Loucy (cell line): ENCODE data around the gene PPP2R1A.

Source experiments
- H2AFZ ChIP-seq: fragments of 200-600 bp; sonication (generic); 2 replicates; pipeline ENCODE4 v1.6.0; 2016; ENCODE audit warnings: antibody characterized with exemption, mild to moderate bottlenecking, low read length, moderate library complexity
- H3F3A ChIP-seq: fragments of 200-600 bp; 2 replicates; pipeline ENCODE4 v1.6.0; 2016; ENCODE audit warnings: antibody characterized with exemption, low read depth, mild to moderate bottlenecking
- H3K27me3 ChIP-seq: fragments of 200-600 bp; sonication (generic); 2 replicates; pipeline ENCODE4 v1.6.1; 2014; ENCODE audit warnings: low read length, mild to moderate bottlenecking; ENCODE audit not compliant: insufficient read depth, poor library complexity, severe bottlenecking
- H3K36me3 ChIP-seq: fragments of 200-600 bp; sonication (generic); 2 replicates; pipeline ENCODE4 v1.6.1; 2016; ENCODE audit warnings: low read length; ENCODE audit not compliant: insufficient read depth
- H3K4me1 ChIP-seq: fragments of 200-600 bp; sonication (generic); 2 replicates; pipeline ENCODE4 v1.5.1; 2014; ENCODE audit warnings: low read length, mild to moderate bottlenecking; ENCODE audit not compliant: insufficient read depth, poor library complexity, severe bottlenecking
- H3K4me2 ChIP-seq: fragments of 200-600 bp; sonication (generic); 2 replicates; pipeline ENCODE4 v1.6.0; 2014; ENCODE audit warnings: antibody characterized with exemption, low read length, low read depth, mild to moderate bottlenecking; ENCODE audit not compliant: poor library complexity, severe bottlenecking
- H3K4me3 ChIP-seq: fragments of 200-600 bp; sonication (generic); 2 replicates; pipeline ENCODE4 v1.5.1; 2014; ENCODE audit warnings: low read length, mild to moderate bottlenecking, mixed read lengths; ENCODE audit not compliant: poor library complexity, severe bottlenecking
- H3K79me2 ChIP-seq: fragments of 200-600 bp; sonication (generic); 2 replicates; pipeline ENCODE4 v1.6.1; 2014; ENCODE audit warnings: low read length; ENCODE audit not compliant: insufficient read depth
- H3K9ac ChIP-seq: fragments of 200-600 bp; sonication (generic); 2 replicates; pipeline ENCODE4 v1.6.0; 2014; ENCODE audit warnings: mild to moderate bottlenecking, low read depth, low read length, moderate library complexity; ENCODE audit not compliant: poor library complexity, severe bottlenecking
- H3K9me2 ChIP-seq: fragments of 200-600 bp; sonication (generic); replicated peaks from 2 replicates; pipeline ENCODE4 v1.6.1; 2016; ENCODE audit warnings: low read depth, low read length, mixed read lengths
- H3K9me3 ChIP-seq: fragments of 200-600 bp; sonication (generic); 2 replicates; pipeline ENCODE4 v1.6.1; 2014; ENCODE audit warnings: mild to moderate bottlenecking, antibody characterized with exemption, low read length, low read depth; ENCODE audit not compliant: insufficient read depth
- H4K20me1 ChIP-seq: fragments of 200-600 bp; sonication (generic); 2 replicates; pipeline ENCODE4 v1.6.0; 2014; ENCODE audit warnings: antibody characterized with exemption, low read length, mild to moderate bottlenecking; ENCODE audit not compliant: insufficient read depth, poor library complexity, severe bottlenecking
- EZH2phosphoT487 ChIP-seq: fragments of 200-600 bp; IDR thresholded peaks from 2 replicates; pipeline ENCODE4 v1.6.1; 2018; ENCODE audit warnings: antibody characterized with exemption, mild to moderate bottlenecking, moderate library complexity, borderline replicate concordance
- TF ChIP-seq, protein P1 (sequence below): fragments of 200-600 bp; sonication (generic); conservative IDR thresholded peaks from 2 replicates; pipeline ENCODE4 v1.5.1; 2014; ENCODE audit warnings: mild to moderate bottlenecking, antibody characterized with exemption, low read length

The PPP2R1A gene

DNA sequence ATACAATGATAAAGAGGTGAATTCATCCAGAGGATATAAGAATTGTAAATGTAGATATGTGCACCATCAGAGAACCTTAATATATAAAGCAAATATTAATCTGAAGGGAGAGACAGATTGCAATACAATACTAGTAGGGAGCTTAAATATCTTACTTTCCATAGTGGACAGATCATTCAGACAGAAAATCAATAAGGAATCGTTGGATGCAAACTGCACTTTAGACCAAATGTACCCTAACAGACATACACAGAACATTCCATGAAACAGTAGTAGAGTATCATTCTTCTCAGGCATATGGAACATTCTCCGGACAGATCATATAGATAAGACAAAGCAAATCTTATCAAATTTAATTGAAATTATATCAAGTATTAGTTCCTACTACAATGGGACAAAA is 44.6 kb downstream of the PPP2R1A start:
- Histone ChIP-seq H3K27me3 (no peaks in the 10 kb centered on the region), H3K9ac (no peak overlapping the region), H3K4me3 (no peak overlapping the region), H3K4me1 (no peaks in the 10 kb centered on the region), H3K4me2 (no peak overlapping the region), H2AFZ (no peak overlapping the region), H3K9me3 (no peaks in the 10 kb centered on the region), H4K20me1 (no peaks in the 10 kb centered on the region), H3K36me3 (no peaks in the 10 kb centered on the region), H3K9me2 (no peaks in the 10 kb centered on the region), H3K79me2 (no peaks in the 10 kb centered on the region), H3F3A (no peaks in the 10 kb centered on the region)
- no peak for TF ChIP-seq EZH2phosphoT487
- TF ChIP-seq, protein P1, sequence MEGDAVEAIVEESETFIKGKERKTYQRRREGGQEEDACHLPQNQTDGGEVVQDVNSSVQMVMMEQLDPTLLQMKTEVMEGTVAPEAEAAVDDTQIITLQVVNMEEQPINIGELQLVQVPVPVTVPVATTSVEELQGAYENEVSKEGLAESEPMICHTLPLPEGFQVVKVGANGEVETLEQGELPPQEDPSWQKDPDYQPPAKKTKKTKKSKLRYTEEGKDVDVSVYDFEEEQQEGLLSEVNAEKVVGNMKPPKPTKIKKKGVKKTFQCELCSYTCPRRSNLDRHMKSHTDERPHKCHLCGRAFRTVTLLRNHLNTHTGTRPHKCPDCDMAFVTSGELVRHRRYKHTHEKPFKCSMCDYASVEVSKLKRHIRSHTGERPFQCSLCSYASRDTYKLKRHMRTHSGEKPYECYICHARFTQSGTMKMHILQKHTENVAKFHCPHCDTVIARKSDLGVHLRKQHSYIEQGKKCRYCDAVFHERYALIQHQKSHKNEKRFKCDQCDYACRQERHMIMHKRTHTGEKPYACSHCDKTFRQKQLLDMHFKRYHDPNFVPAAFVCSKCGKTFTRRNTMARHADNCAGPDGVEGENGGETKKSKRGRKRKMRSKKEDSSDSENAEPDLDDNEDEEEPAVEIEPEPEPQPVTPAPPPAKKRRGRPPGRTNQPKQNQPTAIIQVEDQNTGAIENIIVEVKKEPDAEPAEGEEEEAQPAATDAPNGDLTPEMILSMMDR = no peak

DNA sequence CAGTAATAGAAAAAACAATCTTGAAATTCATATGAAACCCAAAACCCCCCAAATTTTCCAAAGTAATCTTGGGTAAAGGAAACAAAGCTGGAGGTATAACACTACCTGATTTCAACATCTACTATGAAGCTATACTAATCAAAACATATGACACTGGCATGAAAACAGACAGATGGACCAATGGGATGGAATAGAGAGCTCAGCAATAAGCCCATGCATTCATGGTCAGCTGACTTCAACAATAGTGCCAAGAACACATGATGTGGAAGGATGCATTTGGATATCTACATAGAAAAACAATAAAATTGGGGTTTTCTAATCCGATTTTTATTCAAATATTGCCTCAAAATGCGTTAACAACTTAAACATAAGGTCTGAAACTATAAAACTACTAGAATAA is 47.3 kb downstream of the PPP2R1A start:
- H2AFZ ChIP-seq = no peak overlapping the region
- TF ChIP-seq EZH2phosphoT487 = no peak
- TF ChIP-seq, protein P1 = no peak
- H3K27me3 ChIP-seq = no peaks in the 10 kb centered on the region
- no peaks in the 10 kb centered on the region for H3K79me2 ChIP-seq
- no peak overlapping the region for H3K9ac ChIP-seq
- H3K36me3 ChIP-seq = no peaks in the 10 kb centered on the region
- no peak overlapping the region for H3K4me2 ChIP-seq
- H3F3A ChIP-seq = no peaks in the 10 kb centered on the region
- no peaks in the 10 kb centered on the region for H3K9me3 ChIP-seq
- no peaks in the 10 kb centered on the region for H4K20me1 ChIP-seq
- H3K4me3 ChIP-seq = no peak overlapping the region
- H3K4me1 ChIP-seq = no peaks in the 10 kb centered on the region
- H3K9me2 ChIP-seq = no peaks in the 10 kb centered on the region

DNA sequence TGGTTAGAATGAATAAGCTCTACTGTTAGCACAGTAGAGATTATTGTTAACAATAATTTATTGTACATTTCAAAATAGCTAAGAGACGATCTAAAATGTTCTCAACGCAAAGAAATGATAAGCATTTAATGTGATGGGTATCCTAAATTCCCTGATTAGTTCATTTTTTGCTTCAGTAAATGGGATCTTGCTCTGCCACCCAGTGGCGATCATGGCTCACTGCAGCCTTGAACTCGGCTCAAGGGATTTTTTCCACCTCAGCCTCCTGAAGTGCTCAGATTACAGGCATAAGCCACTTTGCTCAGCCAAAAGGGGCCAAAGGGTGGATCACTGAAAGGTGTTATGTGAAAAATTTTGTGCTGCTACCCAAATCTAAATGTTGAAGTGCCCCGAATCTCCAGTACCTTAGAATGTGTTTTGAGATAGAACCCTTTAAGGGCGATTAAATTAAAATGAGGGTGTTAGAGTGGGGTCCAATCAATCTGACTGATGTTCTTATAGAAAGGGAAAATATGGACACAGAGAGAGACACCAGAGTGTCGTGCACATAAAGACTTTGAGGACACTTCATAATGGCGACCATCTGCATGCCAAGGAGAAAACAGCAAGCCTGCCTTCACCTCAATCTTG is 48.0 kb downstream of the PPP2R1A start:
- H4K20me1 ChIP-seq = no peaks in the 10 kb centered on the region
- H2AFZ ChIP-seq = no peak overlapping the region
- H3K4me2 ChIP-seq = no peak overlapping the region
- no peaks in the 10 kb centered on the region for H3K27me3 ChIP-seq
- TF ChIP-seq, protein P1 = peak; percentile 90
- TF ChIP-seq EZH2phosphoT487 = no peak
- H3K9me3 ChIP-seq = no peaks in the 10 kb centered on the region
- no peaks in the 10 kb centered on the region for H3F3A ChIP-seq
- H3K9me2 ChIP-seq = no peaks in the 10 kb centered on the region
- no peaks in the 10 kb centered on the region for H3K36me3 ChIP-seq
- no peaks in the 10 kb centered on the region for H3K4me1 ChIP-seq
- H3K79me2 ChIP-seq = no peaks in the 10 kb centered on the region
- H3K4me3 ChIP-seq = no peak overlapping the region
- H3K9ac ChIP-seq = no peak overlapping the region
